Measurements from ENCODE around the gene OSBPL3. TPM values are rescaled to one million over a fixed set of nuclear protein-coding genes. Genes with fewer than 3 reads are reported as not detected.

The OSBPL3 gene
- total and polyA plus RNA-seq, 2 donors (not counting 1 experiment from before 2014, with no cell fraction given): 13.5 to 67.6 TPM

GRCh38 chr7:24920451-24921361 lies 59.3 kb downstream of the OSBPL3 start:
- Histone ChIP-seq H3K27ac (ENCODE audit: low read length in 2 of 2) (no peak overlapping the region), H3K4me1 (ENCODE audit: control insufficient read depth in 2 of 2, insufficient read depth in 2 of 2, low read length in 2 of 2) (peaks cover 3 to 8% of the 10 kb centered on the region in 2 donors), H3K4me2 (replicated peaks; ENCODE audit: low read depth, low read length, poor library complexity, severe bottlenecking) (no peak overlapping the region), H3K4me3 (ENCODE audit: control extremely low read depth in 1 of 5, extremely low read depth in 1 of 5, insufficient read depth in 1 of 5, low read depth in 2 of 5, low read length in 4 of 5) (no peak overlapping the region), H3K9me3 (ENCODE audit: control extremely low read depth in 1 of 3, control insufficient read depth in 2 of 3, insufficient read depth in 1 of 3, low read length in 2 of 3) (no peaks in the 10 kb centered on the region), H3K79me2 (ENCODE audit: control insufficient read depth, insufficient read depth, low read length) (peaks cover 67% of the 10 kb centered on the region), H2AFZ (ENCODE audit: insufficient read depth, low read depth, low read length, poor library complexity, severe bottlenecking) (no peak overlapping the region), H3K36me3 (replicated peaks in 1 of 2; ENCODE audit: control extremely low read depth in 1 of 2, control insufficient read depth in 1 of 2, extremely low read depth in 1 of 2, insufficient read depth in 2 of 2, low read length in 1 of 2) (no peaks in the 10 kb centered on the region), H3K9ac (ENCODE audit: low read length) (no peak overlapping the region), H3K27me3 (replicated peaks in 1 of 4; ENCODE audit: control extremely low read depth in 1 of 4, control insufficient read depth in 3 of 4, insufficient read depth in 4 of 4, low read length in 3 of 4) (no peaks in the 10 kb centered on the region), H4K20me1 (ENCODE audit: control insufficient read depth, insufficient read depth, low read length, poor library complexity, severe bottlenecking) (no peaks in the 10 kb centered on the region)
- DNase-seq: no peak
- Mint-ChIP-seq H3K4me1 (peaks cover 57% of the 10 kb centered on the region), H3K27ac (no peak overlapping the region), H3K27me3 (no peaks in the 10 kb centered on the region), H3K4me3 (no peak overlapping the region), H3K9me3 (ENCODE audit: insufficient read depth) (no peaks in the 10 kb centered on the region)
- intact Hi-C loops (cut with micrococcal nuclease): no loop called here
- ATAC-seq (ENCODE audit: low read depth): no peak
- POLR2A ChIA-PET: no interaction called here
- CTCF ChIA-PET: no interaction called here
- 17% methylated on average over 2 of the region's 3 CpGs for WGBS (ENCODE audit: insufficient coverage)
- TF ChIP-seq EZH2 (IDR thresholded peaks at IDR 0.05; ENCODE audit: borderline replicate concordance, insufficient read depth, low read depth, low read length, poor library complexity, severe bottlenecking) (no peak), CTCF (IDR thresholded peaks at IDR 0.05) (no peak)

DNA sequence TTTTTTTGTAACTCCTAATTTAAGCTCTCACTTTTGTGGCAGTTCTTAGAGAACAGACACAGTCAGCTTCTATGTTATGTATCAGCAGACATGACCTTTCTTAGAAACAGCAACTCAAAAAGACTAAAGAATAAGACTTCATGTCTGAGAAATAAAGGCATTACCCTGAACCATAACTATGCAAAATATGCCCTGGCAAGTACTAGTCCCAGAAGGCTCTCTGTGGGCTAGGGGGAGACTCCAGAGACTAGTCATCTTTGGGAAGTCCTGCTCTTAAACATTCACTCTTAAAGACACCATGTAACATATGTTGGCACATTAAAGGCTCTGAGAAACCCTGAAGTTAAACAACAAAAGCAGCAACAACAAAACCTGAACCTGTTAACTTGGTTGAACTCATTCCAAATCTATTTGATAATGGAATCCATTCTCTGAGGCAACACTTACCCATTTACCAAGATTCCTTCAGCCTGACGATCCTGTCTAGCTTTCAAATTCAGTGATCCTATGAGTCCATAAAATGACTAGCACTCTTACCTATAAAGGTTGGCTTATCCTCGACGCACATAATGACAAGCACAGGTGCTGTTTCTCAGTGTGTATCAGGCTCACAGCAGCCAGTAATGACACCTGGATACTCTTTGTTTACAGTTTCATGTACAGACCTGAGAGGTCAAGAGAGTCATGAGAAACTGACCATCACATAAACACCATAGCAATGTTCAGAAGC lies 62.3 kb downstream of the OSBPL3 start:
- peaks cover 70% of the 10 kb centered on the region for H3K79me2 ChIP-seq (ENCODE audit: control insufficient read depth, insufficient read depth, low read length)
- H3K27ac Mint-ChIP-seq: no peak overlapping the region
- POLR2A ChIA-PET: no interaction called here
- H3K4me2 ChIP-seq (replicated peaks; ENCODE audit: low read depth, low read length, poor library complexity, severe bottlenecking): no peak overlapping the region
- H3K9me3 ChIP-seq (ENCODE audit: control extremely low read depth in 1 of 3, control insufficient read depth in 2 of 3, insufficient read depth in 1 of 3, low read length in 2 of 3): no peaks in the 10 kb centered on the region
- no peak overlapping the region for H2AFZ ChIP-seq (ENCODE audit: insufficient read depth, low read depth, low read length, poor library complexity, severe bottlenecking)
- no peaks in the 10 kb centered on the region for H3K9me3 Mint-ChIP-seq (ENCODE audit: insufficient read depth)
- intact Hi-C loops (cut with micrococcal nuclease): no loop called here
- no peak overlapping the region for H3K4me3 Mint-ChIP-seq
- H3K27me3 Mint-ChIP-seq: no peaks in the 10 kb centered on the region
- CTCF ChIA-PET: no interaction called here
- H3K4me1 Mint-ChIP-seq: peaks cover 73% of the 10 kb centered on the region
- peaks cover 3 to 7% of the 10 kb centered on the region in 2 donors for H3K4me1 ChIP-seq (ENCODE audit: control insufficient read depth in 2 of 2, insufficient read depth in 2 of 2, low read length in 2 of 2)
- H4K20me1 ChIP-seq (ENCODE audit: control insufficient read depth, insufficient read depth, low read length, poor library complexity, severe bottlenecking): no peaks in the 10 kb centered on the region
- DNase-seq: no peak
- H3K27ac ChIP-seq (ENCODE audit: low read length in 2 of 2): no peak overlapping the region
- H3K27me3 ChIP-seq (replicated peaks in 1 of 4; ENCODE audit: control extremely low read depth in 1 of 4, control insufficient read depth in 3 of 4, insufficient read depth in 4 of 4, low read length in 3 of 4): no peaks in the 10 kb centered on the region
- TF ChIP-seq EZH2 (IDR thresholded peaks at IDR 0.05; ENCODE audit: borderline replicate concordance, insufficient read depth, low read depth, low read length, poor library complexity, severe bottlenecking) (no peak), CTCF (IDR thresholded peaks at IDR 0.05) (no peak)
- no peak overlapping the region for H3K4me3 ChIP-seq (ENCODE audit: control extremely low read depth in 1 of 5, extremely low read depth in 1 of 5, insufficient read depth in 1 of 5, low read depth in 2 of 5, low read length in 4 of 5)
- H3K36me3 ChIP-seq (replicated peaks in 1 of 2; ENCODE audit: control extremely low read depth in 1 of 2, control insufficient read depth in 1 of 2, extremely low read depth in 1 of 2, insufficient read depth in 2 of 2, low read length in 1 of 2): no peaks in the 10 kb centered on the region
- WGBS (ENCODE audit: insufficient coverage): 73% methylated on average over 3 of the region's 3 CpGs
- ATAC-seq (ENCODE audit: low read depth): no peak
- no peak overlapping the region for H3K9ac ChIP-seq (ENCODE audit: low read length)

All from B cell (primary cell).